ENCODE measurements around the gene GMDS.

Gene GMDS

DNA sequence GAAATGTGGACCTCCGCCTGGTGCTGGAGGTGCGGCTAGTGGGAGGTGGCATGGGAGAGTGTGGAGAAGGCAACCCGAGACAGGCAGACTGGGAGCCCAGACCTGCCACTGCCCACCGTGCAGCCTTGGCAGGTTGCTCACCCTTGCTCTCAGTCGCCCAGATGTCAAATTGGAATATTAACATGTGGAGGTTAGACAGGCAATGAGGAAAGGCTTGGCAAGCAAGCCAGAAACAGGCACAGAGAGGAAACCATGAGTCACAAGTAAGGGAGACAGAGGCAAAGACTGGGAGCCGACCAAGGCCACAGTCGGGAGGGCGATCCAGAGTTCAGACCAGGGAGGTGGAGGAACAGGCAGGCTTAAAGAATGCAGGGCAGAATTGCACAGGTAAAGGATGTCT is 457.5 kb downstream of the GMDS start:
- peak in 1 of 2 experiments; percentile 17 for DNase-seq

DNA sequence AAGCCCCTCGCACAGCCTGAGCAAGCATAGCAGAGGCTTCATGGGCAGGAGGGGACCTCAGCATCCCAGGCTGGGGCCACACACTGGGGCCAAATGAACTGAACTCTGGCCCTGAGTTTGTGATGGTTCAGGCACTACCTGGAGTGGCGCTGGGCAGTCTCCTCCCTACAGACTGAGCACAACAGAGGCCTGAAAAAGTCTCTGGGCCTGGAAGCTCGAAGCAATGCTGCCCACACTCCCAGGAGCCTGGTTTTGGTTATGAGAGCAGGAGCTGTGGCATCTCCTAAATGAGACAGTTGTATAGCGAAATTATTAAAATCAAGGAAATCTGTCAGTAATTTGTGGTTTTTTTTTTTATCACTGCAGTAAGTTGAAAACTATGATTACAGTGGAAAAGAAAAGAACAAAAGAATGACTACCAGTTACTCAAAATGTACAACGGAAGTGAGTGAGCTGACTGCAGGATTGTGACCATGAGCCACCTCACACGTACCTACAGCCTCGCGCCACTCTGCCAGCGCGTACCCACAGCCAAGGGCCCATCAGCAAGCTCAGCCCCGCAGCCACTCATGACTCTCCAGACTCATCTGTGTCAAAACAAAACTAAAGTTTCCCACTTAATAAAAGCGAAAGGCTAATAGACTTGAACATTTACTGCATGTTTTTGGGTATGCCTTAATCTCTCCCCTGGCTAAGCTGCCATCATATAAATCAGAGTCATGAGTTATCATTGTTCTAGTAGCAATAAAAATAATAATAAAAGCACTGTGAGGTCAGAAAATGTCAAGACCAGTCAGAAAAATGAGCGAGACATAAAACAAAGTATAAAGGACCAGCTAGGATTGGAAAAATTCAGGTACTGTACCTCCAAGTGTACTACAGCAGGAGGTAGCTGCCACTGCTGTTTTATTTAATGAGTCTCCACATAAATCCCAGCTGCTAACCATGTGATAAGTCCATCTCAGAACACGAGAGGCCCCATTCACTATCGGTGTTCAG is 458.7 kb downstream of the GMDS start:
- DNase-seq = no peak

DNA sequence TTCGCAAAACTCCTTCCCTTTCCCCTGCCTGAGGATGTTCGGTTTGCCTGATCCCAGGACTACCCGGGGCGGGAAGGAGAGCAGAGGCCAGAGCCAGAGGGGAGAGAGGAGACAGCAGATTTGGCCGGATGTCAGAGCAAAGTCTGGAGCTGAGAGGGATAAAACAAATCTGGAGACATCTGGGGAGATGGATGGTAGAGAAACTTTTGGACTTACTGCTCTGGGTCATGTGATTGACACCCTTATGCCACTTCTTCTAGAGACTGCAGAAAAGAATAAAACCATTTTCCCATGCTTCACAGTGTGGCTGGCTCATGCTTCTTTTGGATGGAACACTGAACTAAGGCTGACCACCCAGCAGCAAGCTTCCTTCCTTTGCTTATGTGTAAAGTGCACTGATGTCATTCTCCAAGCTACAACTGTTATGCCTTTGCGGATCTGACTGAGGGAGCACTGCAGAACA is 461.0 kb downstream of the GMDS start:
- DNase-seq = no peak

DNA sequence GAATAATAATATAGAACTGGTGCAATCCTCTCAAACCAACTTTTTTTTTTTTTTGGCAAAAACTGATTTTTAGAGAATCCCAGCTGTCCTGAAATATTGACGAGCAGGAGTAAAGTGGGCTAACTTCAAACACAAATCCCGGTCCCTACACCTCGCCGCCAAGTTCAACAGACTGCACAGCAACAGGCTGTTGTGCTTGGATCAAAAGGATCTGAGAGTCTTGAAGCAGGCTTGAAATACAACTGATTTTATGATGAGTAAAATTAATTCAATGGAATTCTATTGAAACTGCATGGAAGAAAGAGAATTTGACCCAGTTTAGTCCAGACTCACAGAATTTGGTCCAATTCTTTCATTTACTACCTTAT is 463.6 kb downstream of the GMDS start:
- no peak for DNase-seq

DNA sequence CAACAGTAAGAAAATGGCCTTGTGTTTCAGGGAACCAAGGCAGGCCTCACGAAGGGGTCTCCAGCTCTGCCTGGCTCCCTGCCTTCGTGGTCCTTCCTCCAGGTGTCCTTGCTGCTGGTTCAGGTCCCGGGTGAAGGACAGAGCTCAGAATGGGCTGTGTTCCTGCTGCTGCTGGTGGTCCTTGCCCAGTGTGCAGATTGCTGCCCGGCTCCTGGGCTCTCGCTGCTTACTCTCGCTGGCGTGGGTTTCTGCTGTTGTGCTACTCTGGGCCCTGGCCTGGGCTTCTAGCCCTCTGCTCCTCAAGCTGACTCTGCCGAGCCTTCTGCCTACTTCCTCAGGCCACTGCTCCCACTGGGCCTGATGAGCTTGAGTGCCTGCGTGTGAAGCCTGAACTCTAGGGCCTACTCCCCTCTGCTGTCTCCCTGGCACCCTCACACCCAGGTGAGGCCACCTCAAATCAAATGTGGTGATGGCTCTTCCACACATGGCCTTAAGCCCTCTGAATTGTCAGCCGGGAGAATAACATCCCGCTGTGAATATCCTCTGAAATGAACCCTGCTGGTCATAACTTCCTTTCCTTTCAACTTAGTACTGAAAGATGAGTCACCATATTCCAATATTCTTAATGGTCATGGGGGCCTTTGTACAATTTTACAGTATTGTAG is 464.1 kb downstream of the GMDS start:
- DNase-seq = no peak

DNA sequence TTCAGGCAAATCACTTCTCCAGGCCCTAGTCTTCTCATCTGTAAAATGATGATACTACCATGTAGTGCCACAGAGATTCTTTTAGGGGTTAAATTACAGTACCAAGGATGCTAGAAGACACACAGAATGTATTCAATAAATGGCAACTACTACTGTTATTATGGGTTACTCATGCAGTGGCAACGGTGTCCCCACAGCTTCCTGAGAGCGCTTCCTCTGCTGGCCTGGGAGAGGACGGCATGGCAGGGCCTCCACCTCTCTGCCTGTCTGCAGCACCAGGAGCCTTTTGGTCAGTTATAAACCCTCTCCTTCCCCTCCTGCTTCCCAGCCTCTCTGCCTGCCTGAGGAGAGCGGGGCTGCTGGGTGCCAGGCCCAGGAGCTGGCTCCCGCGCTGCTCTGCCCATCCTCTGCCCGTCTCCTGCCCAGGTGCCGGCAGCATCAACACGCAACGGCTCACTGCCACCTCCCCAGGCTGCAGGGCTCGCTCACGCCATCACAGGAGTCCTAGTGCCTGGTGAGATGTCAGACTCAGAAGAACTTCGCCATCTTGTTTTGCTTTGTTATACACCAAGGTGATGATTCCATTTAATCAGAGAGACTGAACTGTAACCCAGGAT is 465.0 kb downstream of the GMDS start:
- DNase-seq = no peak

DNA sequence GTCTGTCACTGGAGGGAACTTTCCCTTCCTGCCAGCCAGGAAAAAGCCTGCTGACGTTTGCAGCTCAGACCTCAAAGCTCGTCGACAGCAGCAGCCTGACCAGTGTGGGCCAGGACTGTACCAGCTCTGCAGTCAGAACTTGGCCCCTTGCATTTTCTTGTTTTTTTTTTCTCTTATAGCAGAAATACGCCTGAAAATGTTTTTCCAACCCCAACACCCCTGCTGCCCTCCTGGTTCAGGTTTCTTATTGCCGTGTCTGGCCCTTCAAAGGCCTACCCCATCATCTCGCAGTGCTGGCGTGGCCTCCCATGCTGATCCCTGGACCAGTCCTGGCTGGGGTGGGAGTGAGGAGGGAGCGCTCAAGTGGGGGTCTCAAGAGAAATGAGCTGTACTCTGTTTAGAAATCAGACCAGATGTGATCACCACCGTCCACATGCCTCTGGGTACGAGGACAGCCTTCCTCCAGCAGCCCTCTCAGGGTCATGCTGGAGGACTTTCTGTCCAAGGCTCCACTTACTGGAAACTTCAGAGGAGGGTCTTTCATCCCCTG is 466.6 kb downstream of the GMDS start:
- no peak for DNase-seq

DNA sequence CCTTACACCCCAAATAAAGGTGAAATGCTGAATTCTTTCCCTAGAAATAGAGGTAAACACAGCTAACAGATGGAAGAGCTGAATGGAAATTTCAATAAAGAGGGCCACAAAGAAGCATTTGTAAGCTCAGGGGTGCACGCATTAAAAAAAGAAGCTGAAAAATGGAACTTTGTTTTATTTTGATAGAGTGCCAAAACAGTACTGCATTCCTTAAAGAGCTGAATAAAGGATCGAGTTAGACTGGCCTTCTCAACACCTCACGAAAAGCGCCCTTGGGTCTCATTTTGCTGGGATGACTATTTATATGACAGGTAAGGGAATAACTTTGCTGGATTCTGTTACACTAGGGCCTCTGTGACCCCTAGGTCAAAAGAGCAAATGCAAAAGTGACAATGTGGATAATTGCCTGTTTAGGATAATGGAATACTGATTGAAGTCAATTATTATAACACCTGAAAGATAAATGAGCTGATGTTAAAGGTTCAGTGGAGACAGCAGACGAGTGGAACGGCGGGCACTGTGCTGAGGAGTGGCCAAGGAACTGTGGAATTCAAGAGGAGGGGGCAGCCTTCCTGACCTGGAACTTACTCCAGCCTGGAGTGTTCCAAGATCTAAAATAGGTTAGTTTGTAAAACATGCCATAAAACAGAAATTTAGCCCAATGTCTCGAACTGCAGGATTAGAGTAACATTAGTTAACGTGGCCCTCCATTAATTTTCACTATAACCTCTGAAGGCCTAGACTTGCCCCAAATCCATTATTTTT is 467.3 kb downstream of the GMDS start:
- DNase-seq = no peak

DNA sequence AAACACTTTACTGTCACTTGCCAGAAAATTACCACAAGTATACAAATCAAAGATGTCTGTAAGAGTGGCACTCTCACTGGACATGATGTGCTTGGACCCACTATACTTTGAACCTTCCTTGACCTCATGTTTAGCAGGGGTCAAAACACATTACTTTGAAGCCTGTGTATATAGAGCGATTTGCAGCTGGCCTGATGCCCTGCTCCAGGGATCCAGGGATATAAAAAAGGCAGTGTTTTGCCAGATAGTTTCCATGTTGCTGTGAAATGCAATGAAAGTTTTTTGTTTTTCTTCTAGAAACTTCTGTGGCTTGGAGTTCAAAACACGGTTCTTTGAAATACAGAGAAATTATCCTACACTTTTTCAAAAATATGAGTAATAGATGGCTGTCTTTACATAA is 470.0 kb downstream of the GMDS start:
- DNase-seq = no peak

DNA sequence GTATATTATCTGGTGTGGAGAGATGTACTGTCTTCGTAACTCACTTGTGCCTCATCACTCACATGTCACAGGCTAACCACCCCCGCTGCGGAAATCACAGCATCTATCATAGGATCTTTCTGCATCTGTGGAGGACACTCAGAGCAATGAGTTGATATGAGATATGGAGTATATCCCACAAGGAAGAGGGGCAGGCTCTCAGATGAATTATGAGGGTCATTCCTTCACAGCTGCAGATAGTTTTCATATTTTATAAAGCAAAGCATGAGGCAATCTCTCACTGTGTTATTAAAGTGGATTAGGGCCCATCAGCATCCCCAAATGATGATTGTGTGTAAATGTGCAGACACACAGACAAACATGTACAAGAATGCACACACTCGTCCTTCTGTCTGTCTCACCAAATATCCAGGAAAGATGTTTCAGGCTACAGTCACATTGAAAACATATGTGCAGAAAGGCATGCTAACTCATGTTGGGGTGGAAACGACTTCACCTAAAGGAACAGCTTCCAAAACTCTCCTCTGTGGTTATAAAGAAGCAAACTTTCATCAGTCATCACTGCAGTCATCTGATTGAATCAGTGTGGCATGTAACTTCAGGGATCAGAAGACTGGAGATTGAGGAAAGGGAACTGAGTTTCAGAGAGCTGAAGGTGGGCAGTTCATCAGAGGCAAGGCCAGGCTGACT is 471.0 kb downstream of the GMDS start:
- no peak for DNase-seq

DNA sequence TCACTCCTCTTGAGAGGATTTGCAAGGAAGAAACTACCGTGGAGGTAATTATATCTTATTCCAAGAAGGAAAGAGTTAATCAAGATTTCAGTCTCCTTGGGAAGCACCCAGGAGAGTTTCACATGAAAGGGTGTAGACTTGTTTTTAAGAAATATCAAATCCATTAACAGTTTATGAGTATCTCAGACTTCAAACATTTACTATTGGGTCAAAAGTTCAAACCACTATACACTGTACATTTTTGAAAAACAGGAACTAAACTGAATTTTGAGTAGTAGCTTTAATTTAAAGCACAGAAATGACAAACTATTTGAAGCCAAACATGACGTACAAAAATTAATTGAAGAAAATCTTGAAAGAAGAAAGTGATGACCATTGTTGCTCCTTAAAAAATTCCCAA is 471.7 kb downstream of the GMDS start:
- no peak for DNase-seq

DNA sequence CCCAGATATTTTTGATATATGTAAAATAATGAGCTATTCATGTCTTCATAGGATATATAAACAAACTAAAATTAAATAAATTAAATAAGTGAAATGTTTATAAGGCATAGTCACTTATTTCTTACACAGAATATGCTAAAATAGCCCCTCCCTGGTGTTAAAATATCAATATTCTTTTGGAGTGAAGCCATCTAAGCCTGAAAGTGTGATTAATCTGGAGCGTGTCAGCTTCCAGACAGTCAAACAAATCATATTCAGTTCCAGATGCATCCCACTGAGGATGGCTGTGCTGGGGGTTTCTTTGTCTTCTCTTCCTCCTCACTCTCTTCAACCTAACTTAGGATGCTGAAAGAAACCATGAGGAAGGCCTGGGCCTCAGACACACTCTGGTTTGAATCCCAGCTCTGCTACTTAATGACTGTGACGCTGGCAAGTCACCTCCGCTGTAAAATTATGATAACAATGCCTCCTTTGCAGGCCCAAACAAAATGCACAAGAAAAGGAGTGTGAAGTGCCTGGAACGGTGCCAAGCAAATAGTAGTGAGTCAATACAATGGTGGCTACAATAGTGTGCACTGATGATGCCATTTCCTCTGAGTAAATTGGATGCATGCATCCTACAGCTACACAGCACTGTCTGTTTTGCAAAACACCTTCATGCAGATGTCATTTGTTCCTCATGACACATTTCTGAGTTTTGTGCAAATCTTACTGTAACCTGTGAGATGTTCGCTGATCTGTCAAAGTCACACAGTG is 474.3 kb downstream of the GMDS start:
- no peak for DNase-seq

DNA sequence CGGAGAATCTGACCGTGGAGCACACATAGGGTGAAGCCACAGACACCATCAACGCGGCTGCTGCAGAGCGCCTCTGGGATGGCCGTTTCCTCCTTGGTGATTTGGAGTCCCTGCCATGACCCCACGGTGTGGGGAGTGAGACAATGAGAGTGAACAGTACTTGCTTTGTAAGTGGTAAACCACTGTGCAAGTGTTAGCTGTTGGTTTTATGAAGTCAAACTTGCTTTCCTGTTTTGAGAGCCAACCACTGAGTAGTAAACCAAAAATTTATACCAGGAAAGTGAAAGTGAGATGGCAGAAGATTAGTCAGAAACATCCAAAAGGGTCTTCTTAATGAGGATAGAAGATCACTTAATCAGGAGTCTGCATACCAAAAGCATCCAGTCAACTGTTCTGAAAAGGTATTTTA is 475.0 kb downstream of the GMDS start:
- no peak for DNase-seq

DNA sequence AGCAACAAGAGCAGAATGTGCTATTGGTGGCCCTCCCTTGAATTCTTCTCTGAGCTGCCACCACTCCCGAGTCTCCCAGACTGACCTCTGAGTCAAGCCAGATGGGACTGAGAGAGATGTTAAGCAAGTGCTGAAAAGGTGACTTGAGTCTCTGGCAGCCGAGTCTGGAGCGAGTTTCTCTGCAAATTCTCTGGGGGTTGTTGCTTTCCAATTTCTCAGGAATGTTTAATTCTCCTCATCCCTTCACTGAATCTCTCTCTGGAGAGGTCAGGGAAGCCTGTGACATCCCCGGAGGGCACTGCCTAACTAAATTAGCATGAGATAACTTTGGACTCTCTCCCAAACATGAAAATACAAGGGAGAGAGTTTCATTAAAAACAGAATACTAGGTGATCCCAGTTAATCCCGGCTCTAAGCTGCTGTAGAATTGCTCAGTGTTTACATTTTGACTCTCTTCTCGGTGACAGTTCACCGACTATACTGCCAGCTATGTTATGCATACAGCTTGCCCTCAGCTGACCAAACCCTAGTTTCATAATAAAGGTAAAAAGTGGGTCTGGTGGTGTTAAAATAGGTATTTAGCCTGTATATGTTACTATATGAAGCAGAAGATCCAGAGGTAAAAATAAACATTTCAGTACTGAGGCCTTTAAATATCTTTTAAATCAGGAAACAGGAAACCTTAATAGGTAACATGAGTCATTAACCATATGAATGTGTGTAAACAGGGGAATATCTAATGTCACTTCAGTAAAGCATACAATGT is 477.7 kb downstream of the GMDS start:
- no peak for DNase-seq

DNA sequence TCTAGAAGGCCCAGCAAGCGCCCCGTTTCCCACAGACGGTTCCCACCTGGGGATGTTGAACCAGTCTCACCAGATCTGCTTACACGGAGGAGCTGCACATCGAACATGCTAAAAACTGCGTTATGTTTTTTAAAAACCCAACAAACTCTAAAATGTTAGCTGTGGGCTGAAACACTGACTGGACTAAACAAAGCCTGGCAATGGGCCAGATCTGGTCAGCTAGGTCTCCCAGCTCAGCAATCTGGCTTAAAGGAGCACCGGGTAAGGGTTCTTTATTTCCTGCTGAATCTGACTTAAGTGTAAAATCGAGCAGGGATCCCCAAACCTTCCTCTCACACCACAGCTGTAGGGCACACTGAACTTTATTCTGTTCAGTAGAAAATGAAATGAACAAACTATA is 478.8 kb downstream of the GMDS start:
- no peak for DNase-seq

DNA sequence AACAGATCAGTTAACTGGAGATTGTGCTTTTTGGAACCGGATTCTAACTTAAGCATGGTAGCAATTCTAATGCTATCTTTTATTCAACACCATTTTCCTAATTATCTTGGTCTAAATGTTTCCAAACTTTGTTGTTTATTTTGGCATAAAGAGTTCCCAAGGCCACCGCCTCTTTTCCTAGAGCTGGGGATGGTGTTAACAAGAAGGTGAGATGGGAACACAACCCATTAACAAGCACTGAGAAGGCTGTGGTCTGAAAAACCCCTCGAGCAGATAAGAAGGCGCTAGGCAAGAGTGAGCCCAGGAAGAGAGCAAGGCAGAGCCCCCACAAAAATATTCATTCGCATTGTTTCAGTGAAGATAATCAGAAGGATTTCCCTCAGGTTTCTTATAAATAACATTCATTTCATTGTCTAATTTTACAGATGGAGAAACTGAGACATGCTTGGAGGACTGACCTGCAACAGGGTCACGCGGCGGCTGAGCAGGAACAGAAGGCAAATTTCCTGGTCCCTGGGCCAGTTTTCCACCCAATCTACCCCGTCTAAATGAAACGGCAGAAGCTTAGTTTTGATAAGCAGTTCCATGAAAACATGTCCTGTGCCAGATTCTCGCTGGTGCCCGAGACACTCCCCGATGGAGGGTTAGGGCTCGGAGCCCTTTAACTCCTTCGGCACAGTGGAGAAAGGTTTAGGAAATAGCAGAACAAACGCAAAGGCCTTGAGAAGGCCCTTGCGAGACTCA is 480.1 kb downstream of the GMDS start:
- no peak for DNase-seq

DNA sequence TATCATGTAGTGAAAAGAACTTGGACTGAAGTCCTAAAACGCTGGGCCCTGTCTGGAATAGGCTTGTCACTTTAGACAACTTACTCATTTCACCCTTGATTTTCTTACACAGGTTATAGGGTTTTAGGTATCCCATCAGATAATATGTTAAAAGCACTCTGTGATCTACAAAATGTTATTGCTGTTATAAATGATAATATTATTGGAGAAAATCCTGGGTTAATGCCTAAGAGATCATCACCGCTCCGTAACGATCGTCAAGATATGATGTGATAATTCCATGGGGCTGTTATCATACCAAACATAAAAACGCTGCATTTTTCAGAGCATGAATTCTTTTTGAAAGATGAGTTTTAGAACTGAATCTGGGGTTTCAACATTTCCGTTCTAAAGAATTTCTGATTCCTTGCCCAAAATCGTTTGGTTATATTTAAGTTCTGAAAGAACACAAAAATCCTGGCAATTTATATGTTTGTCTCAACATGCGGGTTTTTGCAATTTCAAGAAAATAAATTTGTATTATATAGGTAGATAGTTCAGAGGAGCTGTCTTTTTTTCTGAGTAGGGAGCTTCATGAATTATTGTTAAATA is 480.9 kb downstream of the GMDS start:
- DNase-seq = no peak

DNA sequence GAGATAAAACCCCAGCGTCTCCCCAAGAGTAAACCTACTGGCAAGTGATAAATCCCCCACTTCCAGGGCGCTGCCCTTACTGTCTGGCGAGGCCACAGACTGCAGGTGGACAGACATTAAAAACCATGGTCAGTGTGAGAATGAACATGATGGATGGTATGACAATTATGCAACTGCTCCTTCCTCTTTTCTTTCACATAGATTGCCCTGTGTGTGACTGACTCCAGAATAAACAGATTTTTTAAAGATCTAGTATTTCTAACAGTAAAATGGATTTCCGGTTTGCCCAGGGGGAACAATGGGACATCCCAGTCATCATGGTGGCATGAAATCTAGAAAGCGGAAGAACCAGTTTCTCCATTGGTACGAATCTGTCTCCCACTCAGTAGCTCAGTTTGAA is 482.0 kb downstream of the GMDS start:
- DNase-seq = no peak

DNA sequence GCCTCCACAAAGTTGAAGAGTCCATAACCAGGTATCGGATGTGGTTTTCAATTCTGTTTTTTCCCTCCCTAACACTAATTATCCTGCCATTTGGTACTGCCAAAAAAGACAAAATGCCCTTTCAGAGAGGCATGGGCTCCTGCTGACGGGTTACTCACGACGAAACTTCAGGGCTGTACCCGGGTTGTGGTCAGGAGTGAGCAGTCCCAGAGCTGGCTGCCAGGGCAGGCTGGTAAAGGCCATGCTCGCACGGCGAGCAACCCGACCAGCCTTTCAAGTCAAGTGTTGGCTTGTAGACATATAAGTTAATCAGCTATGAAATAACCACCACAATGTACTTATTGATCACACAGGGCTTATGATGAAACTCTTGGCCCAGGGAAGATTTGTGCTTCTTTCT is 483.2 kb downstream of the GMDS start:
- DNase-seq = no peak

All from NCI-H446 (cell line).